ENCODE results near the gene CUX1.
"Not testable (repeated sequence)": the region's sequence is repeated elsewhere in the genome, so short reads cannot be mapped to it uniquely, and the experiment has no call there.

CUX1 gene

GRCh38 chr7:102215256-102215655 lies 397.8 kb downstream of the CUX1 start:
- no peak for DNase-seq (ENCODE audit: low spot score)

- DNase-seq (ENCODE audit: low spot score): no peak
Observed at GRCh38 chr7:102215711-102216110, 398.3 kb downstream of the CUX1 start.

- no peak for DNase-seq (ENCODE audit: low spot score)
Observed at GRCh38 chr7:102216573-102217314, 399.3 kb downstream of the CUX1 start.

- DNase-seq (ENCODE audit: low spot score): no peak
Observed at GRCh38 chr7:102220229-102220850, 402.9 kb downstream of the CUX1 start.

- no peak for DNase-seq (ENCODE audit: low spot score)
Observed at GRCh38 chr7:102220960-102221800, 403.8 kb downstream of the CUX1 start.

- no peak for DNase-seq (ENCODE audit: low spot score)
Observed at GRCh38 chr7:102221961-102222360, 404.5 kb downstream of the CUX1 start.

GRCh38 chr7:102222445-102222844 lies 405.0 kb downstream of the CUX1 start:
- DNase-seq (ENCODE audit: low spot score): peak; percentile 27

GRCh38 chr7:102223184-102223583 lies 405.8 kb downstream of the CUX1 start:
- no peak for DNase-seq (ENCODE audit: low spot score)

- no peak for DNase-seq (ENCODE audit: low spot score)
Observed at GRCh38 chr7:102225025-102225424, 407.6 kb downstream of the CUX1 start.

GRCh38 chr7:102227371-102227770 lies 409.9 kb downstream of the CUX1 start:
- DNase-seq (ENCODE audit: low spot score): no peak

- no peak for DNase-seq (ENCODE audit: low spot score)
Observed at GRCh38 chr7:102228935-102229334, 411.5 kb downstream of the CUX1 start.

- not testable (repeated sequence) for DNase-seq (ENCODE audit: low spot score)
Observed at GRCh38 chr7:102230162-102230561, 412.7 kb downstream of the CUX1 start.

GRCh38 chr7:102230593-102230992 lies 413.2 kb downstream of the CUX1 start:
- DNase-seq (ENCODE audit: low spot score): no peak

GRCh38 chr7:102232611-102233286 lies 415.3 kb downstream of the CUX1 start:
- DNase-seq (ENCODE audit: low spot score): no peak

GRCh38 chr7:102234131-102234530 lies 416.7 kb downstream of the CUX1 start:
- no peak for DNase-seq (ENCODE audit: low spot score)

- DNase-seq (ENCODE audit: low spot score): no peak
Observed at GRCh38 chr7:102234801-102235550, 417.6 kb downstream of the CUX1 start.

- DNase-seq (ENCODE audit: low spot score): no peak
Observed at GRCh38 chr7:102236102-102236501, 418.7 kb downstream of the CUX1 start.

GRCh38 chr7:102236592-102237287 lies 419.3 kb downstream of the CUX1 start:
- DNase-seq (ENCODE audit: low spot score): peak; percentile 89

GRCh38 chr7:102239206-102239820 lies 421.9 kb downstream of the CUX1 start:
- no peak for DNase-seq (ENCODE audit: low spot score)

GRCh38 chr7:102241431-102241830 lies 424.0 kb downstream of the CUX1 start:
- no peak for DNase-seq (ENCODE audit: low spot score)
